GM08714 (cell line): ENCODE data around the gene SHISA4.
A peak's percentile ranks its signal among the peaks of the same experiment; 100 is the strongest.
"Not testable (repeated sequence)": the region's sequence is repeated elsewhere in the genome, so short reads cannot be mapped to it uniquely, and the experiment has no call there.

Experiments
- H3K4me3 ChIP-seq: fragments of 200-500 bp; sonication (Bioruptor generic); 2 replicates; pipeline ENCODE4 v1.5.1; 2014; ENCODE audit warnings: mild to moderate bottlenecking, low read length, inconsistent platforms
- ZNF274 ChIP-seq: IDR thresholded peaks from 2 replicates; pipeline ENCODE4 v1.6.1; 2012; ENCODE audit warnings: mild to moderate bottlenecking, low read depth, low read length

The SHISA4 gene, protein sequence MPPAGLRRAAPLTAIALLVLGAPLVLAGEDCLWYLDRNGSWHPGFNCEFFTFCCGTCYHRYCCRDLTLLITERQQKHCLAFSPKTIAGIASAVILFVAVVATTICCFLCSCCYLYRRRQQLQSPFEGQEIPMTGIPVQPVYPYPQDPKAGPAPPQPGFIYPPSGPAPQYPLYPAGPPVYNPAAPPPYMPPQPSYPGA

GRCh38 chr1:201888282-201889089 is at the start of gene SHISA4:
Gene SHISA4, plus strand, starts transcription at chr1:201888898. Its CDS starts 97 bp downstream, at chr1:201888995.
- TF ChIP-seq ZNF274: no peak
- H3K4me3 ChIP-seq: peak within 1 kb of the TSS; percentile 13; the same call in 1 of the 2 replicates

DNA sequence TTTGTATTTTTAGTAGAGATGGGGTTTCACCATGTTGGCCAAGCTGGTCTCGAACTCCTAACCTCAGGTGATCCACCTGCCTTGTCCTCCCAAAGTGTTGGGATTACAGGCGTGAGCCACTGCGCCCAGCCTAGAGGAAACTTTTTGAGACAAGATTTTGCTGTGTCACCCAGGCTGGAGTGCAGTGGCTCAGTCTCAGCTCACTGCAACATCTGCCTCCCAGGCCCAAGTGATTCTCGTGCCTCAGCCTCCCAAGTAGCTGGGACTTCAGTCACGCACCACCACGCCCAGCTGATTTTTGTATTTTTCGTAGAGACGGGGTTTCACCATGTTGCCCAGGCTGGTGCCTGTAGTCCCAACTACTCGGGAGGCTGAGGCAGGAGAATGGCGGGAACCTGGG is 49.6 kb upstream of the SHISA4 start:
- not testable (repeated sequence) for H3K4me3 ChIP-seq

DNA sequence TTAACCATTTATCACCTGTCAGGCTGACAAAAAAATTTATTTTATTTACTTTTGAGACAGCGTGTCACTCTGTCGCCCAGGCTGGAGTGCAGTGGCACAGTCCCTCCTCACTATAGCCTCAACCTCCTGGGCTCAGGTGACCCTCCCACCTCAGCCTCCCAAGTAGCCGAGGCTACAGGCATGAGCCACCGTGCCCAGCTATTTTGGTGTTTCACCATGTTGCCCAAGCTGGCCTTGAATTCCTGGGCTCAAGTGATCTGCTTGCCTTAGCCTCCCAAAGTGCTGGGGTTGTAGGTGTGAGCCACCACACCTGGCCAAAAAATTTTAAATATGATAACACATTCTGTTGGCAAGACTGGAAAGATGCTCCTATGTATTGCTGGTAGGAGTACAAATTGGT is 48.6 kb upstream of the SHISA4 start:
- TF ChIP-seq ZNF274: no peak

DNA sequence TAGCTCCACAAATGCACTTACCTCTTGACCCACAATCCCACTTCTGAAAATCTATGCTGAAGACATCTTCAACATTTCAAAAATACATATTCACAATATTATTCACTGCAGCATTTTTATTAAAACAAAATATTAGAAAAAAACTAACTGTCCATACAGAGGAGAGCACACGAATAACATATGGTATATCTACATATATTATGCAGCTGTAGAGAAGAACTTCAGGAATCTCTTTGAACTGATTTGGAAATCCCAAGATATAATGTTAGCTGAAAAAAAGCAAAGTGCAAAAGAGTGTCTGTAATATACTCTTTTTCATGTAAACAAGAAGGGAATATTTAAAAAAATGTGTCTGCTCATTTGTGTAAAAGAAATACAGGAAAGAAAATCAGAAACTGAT is 48.2 kb upstream of the SHISA4 start:
- H3K4me3 ChIP-seq: no peak overlapping the region
- TF ChIP-seq ZNF274: no peak

More for the DNA sequence above, 48.6 kb upstream of the SHISA4 start:
- no peak overlapping the region for H3K4me3 ChIP-seq

DNA sequence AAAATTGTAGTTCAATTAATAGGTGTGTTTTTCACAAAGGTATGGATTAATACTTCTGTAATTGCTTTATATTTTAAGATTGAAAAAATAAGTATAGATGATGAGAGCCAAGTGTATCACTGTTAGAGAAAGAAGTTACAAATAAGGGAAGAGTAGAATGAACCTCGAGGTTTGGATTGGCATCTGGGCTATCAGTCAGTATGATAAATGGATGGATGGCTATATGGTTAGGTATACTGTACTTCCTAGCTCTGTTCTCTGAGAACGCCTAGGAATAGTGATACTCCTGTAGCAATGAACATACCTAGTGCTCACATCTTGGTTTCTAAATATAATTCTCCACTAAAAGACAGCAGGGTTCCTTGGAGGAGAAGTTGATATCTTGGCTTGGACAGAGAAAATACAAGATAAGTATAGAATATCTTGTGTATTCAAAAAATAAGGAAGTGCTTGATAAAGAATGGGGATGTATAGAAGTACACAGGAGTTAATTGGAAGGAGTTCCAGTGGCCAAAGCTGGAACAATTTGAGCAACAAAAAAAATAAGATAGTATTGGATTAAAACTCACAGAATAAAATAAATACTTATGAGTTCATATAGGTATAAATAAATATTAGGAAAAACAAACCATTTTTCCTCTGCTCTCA is 47.3 kb upstream of the SHISA4 start:
- TF ChIP-seq ZNF274: no peak

DNA sequence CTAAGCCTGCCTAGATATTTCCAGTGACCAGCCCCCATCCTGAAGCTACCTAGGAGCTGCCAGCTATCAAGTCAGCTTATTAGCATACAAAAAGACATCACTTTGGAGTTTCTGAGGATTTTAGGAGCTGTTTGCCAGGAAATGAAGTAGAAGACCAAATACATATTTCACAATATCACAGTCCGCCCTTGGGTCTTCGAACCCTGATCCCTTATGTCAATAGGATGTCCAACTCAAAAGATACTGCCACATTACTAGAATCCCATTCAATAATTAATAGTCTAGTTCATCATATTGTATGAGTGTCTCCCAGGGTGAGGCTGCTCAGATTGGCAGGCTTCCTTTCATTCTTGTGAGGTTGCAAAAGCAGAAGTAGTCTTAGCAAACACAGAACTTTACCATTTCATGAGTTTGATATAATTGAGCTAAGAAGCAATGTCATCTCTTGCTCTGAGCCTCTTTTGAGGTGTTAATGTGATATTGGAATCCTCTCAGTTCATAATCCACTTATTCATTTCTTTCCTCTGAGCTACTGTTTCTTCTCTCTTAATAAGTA is 46.1 kb upstream of the SHISA4 start:
- no peak overlapping the region for H3K4me3 ChIP-seq
- no peak for TF ChIP-seq ZNF274

More for the DNA sequence above, 47.3 kb upstream of the SHISA4 start:
- no peak overlapping the region for H3K4me3 ChIP-seq

GRCh38 chr1:201845331-201846083 is 43.2 kb upstream of the SHISA4 start:
- no peak for TF ChIP-seq ZNF274
- no peak overlapping the region for H3K4me3 ChIP-seq

GRCh38 chr1:201847150-201847549 is 41.5 kb upstream of the SHISA4 start:
- H3K4me3 ChIP-seq: no peak overlapping the region
- TF ChIP-seq ZNF274: no peak

DNA sequence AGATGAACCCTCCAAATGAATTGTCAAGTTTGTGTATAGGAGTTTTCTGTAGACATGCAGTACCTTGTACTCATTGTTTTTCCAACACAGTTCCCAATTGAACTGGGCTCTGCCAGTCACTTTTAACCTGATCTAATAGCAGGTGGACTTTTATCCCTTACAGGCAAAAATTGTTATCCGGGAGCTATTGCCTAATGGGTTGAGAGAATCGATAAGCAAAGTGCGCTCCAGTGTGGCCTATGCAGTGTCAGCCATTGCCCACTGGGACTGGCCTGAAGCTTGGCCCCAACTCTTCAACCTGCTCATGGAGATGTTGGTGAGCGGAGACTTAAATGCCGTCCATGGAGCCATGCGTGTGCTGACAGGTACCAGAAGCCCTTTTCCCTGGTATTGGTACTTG is 40.5 kb upstream of the SHISA4 start:
- no peak overlapping the region for H3K4me3 ChIP-seq
- no peak for TF ChIP-seq ZNF274

GRCh38 chr1:201849372-201850052 is 39.2 kb upstream of the SHISA4 start:
- no peak overlapping the region for H3K4me3 ChIP-seq
- no peak for TF ChIP-seq ZNF274

DNA sequence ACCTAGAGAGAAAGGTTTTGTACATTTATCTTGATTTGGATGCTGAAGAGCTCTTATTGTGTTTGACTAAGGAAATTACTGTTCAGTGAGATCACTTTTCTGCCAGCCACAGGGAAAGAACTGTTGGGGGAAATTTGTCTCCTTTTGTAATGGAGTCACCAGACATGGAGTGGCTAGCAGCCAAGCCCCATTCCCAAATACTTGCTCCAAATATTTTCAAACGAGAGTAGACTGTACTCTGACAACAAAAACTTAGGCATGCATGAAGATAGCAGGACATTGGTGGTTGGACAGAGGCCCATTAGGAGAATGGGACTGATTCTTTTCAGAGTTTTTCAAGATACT is 38.7 kb upstream of the SHISA4 start:
- H3K4me3 ChIP-seq: no peak overlapping the region
- TF ChIP-seq ZNF274: no peak

GRCh38 chr1:201851949-201852348 is 36.7 kb upstream of the SHISA4 start:
- no peak for TF ChIP-seq ZNF274

GRCh38 chr1:201856722-201857121 is 32.0 kb upstream of the SHISA4 start:
- not testable (repeated sequence) for H3K4me3 ChIP-seq

More at GRCh38 chr1:201851949-201852348, 36.7 kb upstream of the SHISA4 start:
- H3K4me3 ChIP-seq: no peak overlapping the region

DNA sequence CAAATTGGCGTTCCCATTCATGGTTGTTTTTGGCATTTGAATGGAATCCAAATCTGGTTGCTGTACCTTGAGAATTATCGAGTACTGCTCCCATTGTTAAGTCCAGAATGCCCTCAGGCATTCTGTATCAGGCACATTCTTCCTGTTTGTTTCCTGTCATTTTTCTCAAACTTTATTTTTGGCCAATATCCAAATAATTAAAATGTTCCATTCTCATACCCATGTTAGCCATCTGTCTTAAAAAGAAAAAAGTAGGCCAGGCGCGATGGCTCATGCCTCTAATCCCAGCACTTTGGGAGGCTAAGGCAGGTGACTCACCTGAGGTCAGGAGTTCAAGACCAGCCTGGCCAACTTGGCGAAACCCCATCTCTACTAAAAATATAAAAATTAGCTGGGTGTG is 29.3 kb upstream of the SHISA4 start:
- TF ChIP-seq ZNF274: no peak

More for the DNA sequence above, 29.3 kb upstream of the SHISA4 start:
- no peak overlapping the region for H3K4me3 ChIP-seq
